Measurements from ENCODE around the gene MEMO1.
"Not testable (repeated sequence)": the region's sequence is repeated elsewhere in the genome, so short reads cannot be mapped to it uniquely, and the experiment has no call there.

MEMO1 gene

DNA sequence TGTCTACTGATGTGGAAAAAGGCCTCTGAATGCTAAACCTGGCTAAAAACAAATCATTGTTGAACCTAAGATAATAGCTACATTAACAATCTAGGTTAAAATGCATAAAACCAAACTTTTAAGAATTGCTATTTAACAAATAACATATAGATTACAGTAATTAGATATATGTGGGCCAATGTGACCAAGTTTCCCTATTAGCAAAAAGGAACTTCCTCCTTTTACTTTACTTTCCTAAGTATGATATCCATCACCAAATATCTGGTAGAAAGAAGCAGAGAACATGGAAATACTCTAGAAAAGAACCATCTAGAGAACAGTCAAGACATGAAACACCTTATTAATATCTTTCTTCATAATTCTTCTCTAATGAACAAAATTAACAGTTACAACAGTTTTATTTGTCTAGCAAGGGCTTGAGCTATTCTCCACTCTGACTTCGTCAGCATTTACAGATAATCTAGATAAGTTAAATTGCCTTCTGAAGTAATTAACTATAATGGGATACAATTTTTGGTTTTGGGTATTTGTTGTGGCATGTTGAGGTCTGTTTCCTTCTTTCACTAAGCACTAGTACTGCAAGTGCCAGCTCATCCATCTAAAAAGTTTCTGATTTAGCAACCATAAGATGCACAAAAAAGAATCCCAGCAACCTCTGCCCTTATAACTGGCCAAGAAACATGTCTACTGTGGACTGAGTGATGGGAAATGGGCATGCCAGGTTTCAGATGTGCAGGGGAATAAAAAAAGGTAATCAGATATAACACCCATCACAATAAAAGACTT, 53.3 kb downstream of the MEMO1 start:
- DNase-seq (ENCODE audit: low spot score): no peak

DNA sequence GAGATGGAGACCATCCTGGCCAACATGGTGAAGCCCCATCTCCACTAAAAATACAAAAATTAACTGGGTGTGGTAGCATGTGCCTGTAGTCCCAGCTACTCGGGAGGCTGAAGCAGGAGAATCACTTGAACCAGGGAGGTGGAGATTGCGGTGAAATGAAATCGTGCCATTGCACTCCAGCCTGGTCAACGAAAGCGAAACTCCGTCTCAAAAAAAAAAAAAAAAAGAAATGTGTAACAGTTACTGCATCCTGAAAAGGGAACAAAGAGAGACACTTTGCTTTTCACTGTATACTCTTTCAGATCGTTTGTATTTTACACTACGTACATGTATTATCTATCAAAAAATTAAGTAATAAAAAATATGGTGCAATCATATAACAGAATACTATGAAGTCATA, 53.9 kb downstream of the MEMO1 start:
- DNase-seq (ENCODE audit: low spot score): not testable (repeated sequence)

DNA sequence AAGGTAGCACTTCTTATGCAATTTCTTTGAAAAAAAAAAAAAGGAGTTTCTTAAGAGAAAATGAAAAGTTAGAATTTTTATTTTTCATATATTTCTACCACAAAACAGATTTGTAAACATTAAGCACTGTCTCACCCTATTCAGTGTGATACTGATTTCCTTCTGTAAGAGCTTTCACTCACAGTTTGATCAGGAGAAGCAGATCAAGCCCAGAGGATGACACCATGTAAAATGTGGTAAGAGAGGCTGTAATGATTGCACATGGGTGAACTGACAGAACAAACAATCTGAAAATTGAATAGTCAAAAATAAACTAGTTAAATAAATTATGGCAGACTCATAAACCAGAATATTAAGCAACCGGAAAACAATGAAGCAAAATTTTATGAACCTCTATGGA, 54.5 kb downstream of the MEMO1 start:
- DNase-seq (ENCODE audit: low spot score): no peak

DNA sequence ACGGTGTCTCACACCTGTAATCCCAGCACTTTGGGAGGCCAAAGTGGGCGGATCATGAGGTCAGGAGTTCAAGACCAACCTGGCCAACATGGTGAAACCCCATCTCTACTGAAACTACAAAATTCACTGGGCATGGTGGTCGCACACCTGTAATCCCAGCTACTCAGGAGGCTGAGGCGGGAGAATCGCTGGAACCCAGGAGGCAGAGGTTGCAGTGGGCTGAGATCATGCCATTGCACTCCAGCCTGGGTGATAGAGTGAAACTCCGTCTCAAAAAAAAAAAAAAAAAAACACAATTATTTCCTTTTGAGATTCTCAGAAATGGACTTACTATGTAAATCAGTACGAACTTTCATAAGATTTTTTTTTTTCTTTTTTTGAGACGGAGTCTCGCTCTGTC, 57.7 kb downstream of the MEMO1 start:
- not testable (repeated sequence) for DNase-seq (ENCODE audit: low spot score)

DNA sequence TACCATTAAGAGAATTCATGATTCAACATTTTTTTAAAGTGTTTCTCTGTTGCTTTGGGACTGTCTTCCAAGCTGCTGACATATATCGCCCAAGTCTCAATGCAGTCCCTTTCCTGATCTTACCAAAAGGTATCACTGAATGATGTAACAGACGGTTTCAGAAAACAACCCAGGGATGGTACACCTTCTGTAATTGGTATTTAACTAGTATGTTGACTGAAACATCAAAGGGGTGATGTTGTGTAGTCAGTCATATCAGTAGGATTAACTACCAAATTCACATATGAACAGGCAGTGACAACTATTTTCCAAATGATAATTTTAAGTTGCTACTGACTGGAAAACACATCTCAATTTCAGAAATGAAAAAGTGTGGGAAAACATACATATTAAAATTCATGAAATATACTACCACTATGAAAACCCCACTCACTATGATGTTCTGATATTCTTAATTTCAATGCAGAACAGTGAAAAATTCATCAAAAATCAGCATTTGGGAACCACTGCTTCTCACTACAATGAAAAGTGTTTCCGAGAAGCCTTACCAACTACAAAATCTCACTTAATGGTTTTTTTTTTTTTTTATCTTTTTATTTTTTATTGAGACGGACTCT, 59.8 kb downstream of the MEMO1 start:
- DNase-seq (ENCODE audit: low spot score): no peak

DNA sequence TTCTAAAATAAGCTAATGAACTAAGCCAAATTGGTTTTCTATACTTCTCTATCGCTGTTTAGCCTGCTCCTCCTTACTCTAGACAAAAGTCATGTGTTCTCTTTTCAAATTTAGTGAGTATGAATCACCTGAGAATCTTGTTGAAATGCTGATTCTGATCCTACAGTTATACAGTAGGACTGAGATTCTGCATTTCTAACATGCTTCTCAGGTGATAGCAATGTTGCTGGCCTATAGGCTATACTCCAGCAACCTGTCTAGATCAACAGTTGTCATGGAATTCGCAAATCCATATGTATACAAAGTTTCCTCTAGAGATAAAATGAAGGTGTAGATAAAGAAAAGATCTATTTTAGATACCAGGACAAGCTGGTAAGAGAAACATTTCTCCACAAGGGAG, 62.9 kb downstream of the MEMO1 start:
- no peak for DNase-seq (ENCODE audit: low spot score)

DNA sequence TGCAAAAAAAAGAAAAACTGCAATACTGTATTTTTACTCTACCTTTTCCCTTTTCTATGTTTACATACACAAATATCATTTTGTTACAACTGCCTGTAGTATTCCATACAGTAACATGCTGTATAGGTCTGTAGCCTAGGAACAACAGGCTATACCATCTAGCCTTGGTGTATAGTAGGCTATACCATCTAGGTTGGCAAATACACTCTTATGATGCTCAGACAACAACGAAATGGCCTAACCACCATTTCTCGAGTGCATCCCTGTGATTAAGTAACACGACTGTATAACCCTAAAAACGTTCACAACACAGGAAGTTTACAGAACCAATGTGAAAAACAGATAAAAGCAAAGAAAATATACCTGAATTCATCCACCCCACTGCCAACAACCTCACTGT, 64.0 kb downstream of the MEMO1 start:
- DNase-seq (ENCODE audit: low spot score): no peak

DNA sequence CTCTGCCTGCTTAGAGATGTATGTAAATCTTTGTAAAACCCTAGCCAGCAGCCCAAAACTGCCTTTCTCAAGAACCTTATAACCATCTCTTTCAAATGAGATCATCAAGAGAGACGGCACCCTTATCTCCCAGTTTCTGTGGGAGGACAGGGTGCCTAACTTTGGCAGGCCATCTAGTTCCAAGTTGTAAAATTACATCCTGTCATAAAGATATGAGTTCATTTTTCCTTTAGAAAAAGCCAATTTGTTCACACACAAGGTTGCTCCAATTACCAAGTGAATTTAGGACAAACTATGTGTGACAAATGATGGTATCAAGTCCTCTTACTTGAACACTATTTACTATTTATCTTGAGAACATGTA, 65.3 kb downstream of the MEMO1 start:
- DNase-seq (ENCODE audit: low spot score): no peak

DNA sequence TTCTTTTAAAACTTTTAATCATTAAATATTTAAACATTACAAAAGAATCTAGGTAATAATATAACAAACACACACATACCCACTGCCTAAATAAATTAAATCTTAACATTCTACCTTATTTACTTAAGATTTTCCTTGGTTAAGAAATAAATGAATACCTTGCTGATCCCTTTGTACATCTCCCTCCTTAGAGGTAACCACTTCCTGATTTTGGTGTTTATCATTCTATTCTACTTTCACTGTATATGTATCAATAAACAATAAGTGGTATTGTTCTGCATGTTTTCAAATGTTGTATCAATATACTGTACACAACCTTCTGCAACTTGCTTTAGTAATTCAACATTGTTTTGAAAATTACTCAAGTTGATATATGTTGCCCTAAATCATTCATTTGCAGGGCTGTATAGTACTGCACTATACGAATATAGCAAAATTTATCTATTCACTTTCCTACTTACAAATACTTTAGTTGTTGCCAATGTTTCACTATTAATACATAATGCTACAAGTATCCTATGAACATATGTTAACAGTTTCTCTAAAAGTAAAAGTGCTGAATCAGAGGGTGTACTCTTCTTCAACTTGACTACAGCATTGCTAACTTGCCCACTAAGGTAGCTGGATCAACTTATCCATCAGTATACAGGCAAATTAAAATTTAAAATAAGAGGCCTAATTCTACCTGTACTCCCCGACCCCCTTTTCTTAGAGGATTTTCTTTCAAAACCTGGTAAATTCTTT, 65.8 kb downstream of the MEMO1 start:
- DNase-seq (ENCODE audit: low spot score): no peak

DNA sequence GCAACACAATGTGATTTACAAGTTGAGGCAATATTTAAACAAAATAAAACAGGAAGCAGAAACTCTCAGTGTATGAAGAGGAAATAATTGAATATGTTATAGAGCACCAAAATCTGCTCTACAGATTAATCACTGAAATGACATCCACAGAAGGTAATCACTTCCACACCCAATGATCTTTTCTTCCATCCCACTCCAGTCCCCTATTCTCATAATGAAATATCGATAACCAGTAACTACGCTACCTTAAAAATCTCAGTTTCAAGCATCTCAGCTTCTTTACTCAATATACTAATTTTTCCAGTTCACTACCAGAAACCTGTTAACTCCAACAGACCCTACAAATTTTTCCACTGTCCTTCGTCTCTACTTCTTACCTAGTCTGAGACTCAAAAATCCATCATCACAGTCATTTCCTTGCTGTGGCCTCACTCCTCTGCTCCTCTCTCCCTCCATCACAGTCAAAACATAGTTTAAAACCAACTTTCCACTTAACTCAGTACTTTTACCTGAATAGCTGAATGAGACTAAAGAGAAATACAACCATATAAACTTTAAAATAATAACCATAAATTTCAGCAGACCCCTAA, 67.1 kb downstream of the MEMO1 start:
- DNase-seq (ENCODE audit: low spot score): no peak

DNA sequence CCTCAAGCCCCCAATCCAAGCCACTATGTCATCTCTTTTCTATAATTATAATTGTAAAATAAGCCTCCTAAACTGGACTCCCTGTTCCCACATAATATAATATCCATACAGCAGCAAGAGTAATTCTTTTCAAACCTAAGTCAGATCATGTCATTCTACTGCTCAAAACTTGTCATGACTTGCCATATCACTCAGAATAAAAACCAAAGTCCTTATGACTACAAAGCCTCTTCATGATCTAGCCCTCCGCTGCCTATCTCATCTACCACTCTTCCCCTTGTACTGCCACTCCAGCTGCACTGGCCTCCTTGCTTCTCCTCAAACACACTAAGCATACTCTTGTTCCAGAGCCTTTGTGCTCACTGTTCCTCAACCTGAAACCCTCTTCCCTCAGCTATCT, 69.9 kb downstream of the MEMO1 start:
- no peak for DNase-seq (ENCODE audit: low spot score)

DNA sequence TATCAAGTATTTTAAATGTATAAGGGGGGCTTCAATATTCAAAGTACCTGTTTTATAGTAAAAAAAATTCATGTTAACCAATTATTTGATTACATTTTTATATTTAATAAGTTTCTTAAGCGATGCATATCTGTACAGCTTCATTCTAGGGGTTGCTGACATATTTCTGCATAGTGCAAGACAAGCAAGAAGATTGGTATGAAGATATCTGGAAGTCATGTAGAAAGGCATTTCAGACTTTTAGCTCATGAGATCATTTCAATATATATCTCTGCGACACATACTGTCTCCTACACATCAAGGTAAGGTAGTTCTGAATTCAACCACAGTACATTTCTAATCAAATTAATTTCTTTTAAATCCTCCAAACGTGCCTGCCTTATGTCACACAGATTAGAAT, 73.1 kb downstream of the MEMO1 start:
- no peak for DNase-seq (ENCODE audit: low spot score)

DNA sequence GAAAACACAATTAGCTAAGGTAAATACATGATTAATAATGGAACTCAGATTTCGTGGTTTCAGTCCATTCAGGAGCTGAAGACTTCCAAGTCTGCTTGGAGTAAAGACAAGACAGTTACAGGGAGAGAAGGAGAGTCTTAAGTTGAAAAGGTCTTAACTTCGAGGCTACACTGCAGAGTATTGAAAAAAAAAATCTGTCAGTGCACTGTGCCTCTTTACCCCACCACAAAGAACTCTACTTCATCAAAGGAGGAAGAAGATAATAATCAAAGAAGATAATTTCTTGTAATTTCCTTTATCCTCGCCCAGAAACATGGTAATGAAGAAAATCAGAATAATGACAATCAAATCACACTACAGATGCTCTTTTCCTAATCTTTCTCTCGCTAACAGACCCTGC, 75.4 kb downstream of the MEMO1 start:
- DNase-seq (ENCODE audit: low spot score): no peak

DNA sequence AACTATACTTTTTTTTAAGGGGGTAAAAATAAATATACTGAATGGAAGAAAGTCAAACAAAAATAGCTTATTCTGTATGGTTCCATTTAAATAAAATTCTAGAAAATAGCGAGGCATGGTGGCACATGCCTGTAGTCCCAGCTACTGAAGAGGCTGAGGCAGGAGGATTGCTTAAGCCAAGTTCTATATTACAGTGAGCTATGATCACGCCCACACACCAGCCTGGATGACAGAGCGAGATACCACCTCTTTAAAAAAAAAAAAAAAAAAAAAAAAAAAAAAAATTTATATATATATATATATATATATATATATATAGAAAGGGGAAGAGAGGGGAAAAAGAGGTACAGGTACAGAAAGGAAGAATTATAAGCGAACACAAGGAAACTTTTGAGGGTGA, 77.7 kb downstream of the MEMO1 start:
- DNase-seq (ENCODE audit: low spot score): no peak

DNA sequence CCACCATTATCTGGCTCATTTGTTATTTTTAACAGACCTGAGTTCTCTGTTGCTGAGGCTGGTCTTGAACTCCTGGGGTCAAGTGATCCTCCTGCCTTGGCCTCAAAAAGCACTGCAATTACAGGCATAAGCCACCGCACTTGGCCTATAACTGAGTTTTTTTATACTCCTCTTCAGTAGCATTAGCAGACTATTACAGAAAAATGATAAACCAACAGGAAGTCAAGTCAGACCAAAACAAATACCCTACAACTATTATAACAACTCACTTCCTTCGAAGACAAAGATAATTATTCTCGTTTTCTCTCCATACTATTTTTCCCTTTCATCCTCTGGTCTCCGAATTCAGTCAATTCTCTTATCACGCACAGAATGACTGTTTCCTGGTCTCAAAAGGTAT, 78.2 kb downstream of the MEMO1 start:
- DNase-seq (ENCODE audit: low spot score): no peak

DNA sequence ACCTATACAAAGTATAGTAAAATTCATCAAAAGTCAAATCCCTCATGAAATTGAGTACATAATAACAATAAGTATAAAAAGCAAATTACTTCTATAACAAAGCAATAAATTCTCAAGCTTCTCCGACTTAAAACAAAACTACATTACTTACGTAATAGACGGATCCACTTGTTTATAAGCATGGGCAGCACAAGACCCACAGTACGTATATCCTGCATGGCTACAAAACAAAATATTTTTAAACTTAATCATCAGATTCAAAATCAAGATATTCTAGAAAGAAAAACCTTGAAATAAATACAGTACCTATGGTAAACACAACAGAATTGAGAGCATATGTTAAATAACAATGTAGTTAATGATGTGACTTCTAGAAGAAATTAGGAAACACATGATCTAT, 78.9 kb downstream of the MEMO1 start:
- no peak for DNase-seq (ENCODE audit: low spot score)

DNA sequence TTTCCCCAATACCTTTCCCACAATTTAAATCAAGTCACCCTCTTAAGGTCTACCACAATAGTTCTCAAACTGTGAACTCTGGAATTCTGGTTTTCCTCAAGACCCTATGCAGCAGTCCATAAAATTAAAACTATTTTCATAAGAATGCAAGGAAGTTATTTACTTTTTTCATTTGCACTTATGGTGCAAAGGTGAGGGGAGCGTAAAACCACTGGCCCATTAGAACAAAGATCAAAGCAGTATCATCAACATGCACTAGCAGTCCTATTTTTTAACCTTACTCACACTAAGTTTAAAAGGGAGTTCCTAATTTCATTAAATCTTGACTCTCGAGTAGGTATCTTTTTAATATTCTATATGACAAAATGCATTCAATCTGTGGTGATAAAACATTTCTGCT, 85.3 kb downstream of the MEMO1 start:
- no peak for DNase-seq (ENCODE audit: low spot score)

DNA sequence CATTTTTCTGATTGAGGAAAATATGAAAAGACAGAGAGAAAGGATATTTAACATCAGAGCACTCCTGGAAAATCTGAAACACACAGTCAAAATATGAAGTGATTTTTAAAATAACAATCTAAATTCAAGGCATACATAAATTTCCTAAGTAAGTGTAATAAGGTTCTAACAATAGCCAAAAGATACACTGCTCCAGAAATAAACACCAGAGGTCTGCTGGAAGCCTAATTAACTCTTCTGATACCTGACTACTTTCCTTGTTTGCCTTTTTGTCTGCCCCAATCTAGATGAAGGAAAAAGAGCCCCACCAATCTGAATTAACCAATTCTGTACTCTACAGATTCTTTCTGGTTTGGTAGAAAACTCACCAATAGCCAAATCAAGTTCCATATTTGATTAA, 87.1 kb downstream of the MEMO1 start:
- DNase-seq (ENCODE audit: low spot score): no peak

DNA sequence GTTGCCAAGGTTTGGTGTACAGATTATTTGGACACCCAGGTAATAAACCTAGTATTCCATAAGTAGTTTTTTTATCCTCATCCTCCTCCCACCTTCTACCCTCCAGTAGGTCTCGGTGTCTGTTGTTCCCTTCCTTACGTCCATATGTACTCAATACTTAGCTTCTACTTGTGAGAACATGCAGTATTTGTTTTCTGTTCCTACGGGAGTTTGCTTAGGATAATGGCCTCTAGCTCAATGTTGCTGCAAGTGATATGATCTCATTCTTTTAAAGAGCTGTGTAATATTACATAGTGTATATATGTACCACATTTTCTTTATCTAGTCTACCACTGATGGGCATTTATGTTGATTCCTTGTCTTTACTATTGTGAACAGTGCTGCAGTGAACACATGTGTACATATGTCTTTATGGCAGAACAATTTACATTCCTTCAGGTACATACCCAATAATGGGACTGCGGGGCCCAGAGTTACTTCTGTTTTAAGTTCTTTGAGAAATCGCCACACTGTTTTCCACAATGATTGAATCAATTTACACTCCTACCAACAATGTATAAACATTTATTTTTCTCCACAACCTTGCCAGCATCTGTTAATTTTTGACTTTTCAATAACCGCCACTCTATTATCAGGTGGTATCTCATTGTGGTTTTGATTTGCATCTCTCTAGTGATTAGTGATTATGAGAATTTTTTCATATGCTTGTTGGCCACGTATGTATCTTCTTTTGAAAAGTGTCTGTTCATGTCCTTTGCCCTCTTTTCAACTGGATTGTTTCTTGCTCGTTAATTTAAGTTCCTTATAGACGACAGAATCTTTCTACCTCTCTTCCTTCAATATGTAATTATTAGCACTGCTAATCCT, 88.0 kb downstream of the MEMO1 start:
- DNase-seq (ENCODE audit: low spot score): no peak

DNA sequence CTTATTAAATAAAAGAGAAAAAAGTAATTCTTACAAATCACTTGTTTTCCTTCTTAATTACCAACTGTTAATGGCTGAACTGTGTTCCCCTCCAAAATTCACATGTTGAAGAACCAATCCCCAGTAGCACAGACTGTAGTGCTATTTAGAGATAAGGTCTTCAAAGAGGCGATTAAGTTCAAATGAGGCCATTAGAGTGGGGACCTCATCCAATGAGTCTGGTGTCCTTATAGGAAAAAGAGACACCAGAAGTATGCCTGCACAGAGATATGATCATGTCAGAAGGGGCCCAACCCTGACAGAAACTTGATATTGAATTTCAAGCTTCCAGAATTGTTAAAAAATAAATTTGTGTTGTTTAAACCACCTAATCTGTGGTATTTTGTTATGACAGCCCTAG, 89.8 kb downstream of the MEMO1 start:
- no peak for DNase-seq (ENCODE audit: low spot score)

DNA sequence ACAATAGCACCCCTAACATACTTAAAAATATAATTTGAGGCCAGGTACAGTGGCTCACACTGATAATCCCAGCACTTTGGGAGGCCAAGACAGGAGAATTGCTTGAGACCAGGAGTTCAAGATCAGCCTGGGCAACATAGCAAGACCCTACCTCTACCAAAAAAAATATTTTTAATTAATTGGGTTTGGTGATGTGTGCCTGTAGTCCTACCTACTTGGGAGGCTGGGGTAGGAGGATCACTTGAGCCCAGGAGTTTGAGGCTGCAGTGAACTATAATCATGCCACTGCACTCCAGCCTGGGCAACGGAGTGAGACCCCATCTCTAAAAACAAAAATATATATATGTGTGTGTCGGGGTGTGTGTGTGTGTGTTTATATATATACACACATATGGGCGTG, 91.3 kb downstream of the MEMO1 start:
- DNase-seq (ENCODE audit: low spot score): no peak

DNA sequence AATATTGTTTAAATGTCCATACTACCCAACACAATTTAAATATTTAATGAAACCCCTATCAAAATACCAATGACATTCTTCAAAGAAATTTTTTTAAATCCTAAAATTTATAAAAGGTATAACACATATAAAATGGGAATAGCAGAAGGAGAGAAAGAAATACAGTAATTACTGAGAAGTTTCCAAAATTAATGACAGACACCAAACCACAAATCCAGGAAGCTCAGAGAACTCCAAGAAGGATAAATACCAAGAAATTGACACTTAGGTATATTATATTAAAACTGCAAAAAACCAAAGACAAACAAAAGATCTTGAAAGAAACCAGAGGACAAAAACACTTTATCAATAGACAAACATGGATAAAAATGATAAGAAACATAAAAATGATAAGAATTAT, 101.1 kb downstream of the MEMO1 start:
- no peak for DNase-seq (ENCODE audit: low spot score)

Measured in CD4-positive, alpha-beta T cell treated with Interleukin-6 at 100 ng/mL for 8 hours (primary cell).